GM06990 (cell line): Measurements from ENCODE around the gene DNAJC5.
"Not testable (repeated sequence)": the region's sequence is repeated elsewhere in the genome, so short reads cannot be mapped to it uniquely, and the experiment has no call there.

Source experiments
- DNase-seq: peaks from one replicate; pipeline ENCODE4 v3.0.0-alpha.2; 2011; ENCODE audit not compliant: insufficient read length; ENCODE audit errors: extremely low read depth
- H3K27me3 ChIP-seq: replicated peaks from 2 replicates; pipeline ENCODE4 v1.6.0; 2011; ENCODE audit warnings: low read length; ENCODE audit not compliant: control insufficient read depth, insufficient read depth
- H3K36me3 ChIP-seq: 2 replicates; pipeline ENCODE4 v1.5.1; 2011; ENCODE audit warnings: low read length; ENCODE audit not compliant: control insufficient read depth, insufficient read depth
- H3K4me3 ChIP-seq: replicated peaks from 2 replicates; pipeline ENCODE4 v1.5.1; 2011; ENCODE audit warnings: low read depth, mild to moderate bottlenecking, control low read depth, low read length
- TF ChIP-seq, protein P1 (sequence below): IDR thresholded peaks from 2 replicates; pipeline ENCODE4 v1.5.1; 2011; ENCODE audit warnings: low read length, control low read depth, mild to moderate bottlenecking, inconsistent platforms; ENCODE audit not compliant: insufficient read depth, poor library complexity, severe bottlenecking

The DNAJC5 gene

DNA sequence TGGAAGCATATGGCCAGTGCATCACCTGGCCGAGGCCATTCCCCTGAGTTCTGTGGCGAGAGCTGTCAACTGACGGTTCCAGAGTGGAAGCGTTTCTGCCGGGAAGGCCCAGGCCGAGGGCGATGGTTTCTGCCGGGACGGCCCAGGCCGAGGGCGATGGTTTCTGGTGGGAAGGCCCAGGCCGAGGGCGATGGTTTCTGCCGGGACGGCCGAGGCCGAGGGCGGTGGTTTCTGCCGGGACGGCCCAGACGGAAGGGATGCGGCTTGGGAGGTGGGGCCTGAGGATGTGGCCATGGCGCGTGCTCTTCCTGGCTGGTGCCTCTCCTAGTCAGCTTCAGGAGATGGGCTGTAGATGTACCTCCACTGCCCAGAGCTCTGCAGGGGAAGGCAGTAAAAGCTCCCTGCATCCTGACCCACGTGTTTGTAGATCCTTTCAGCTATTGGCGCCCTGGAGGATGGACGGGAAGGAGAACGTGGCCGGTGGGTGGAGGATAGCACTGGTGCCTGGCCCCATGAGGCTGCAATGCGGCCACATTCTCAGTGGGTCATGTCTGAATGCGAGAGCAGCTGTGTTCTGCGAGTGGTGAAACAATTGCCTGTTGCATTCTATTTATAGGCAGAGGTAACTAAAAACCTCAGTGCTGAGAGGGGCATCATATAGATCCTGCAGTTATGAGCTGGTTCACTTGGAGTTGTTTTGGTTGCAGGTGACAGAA, 17.0 kb upstream of the DNAJC5 start:
- DNase-seq: no peak
- Histone ChIP-seq H3K36me3 (peaks cover 37% of the 10 kb centered on the region), H3K27me3 (no peaks in the 10 kb centered on the region), H3K4me3 (no peak overlapping the region)
- TF ChIP-seq, protein P1, sequence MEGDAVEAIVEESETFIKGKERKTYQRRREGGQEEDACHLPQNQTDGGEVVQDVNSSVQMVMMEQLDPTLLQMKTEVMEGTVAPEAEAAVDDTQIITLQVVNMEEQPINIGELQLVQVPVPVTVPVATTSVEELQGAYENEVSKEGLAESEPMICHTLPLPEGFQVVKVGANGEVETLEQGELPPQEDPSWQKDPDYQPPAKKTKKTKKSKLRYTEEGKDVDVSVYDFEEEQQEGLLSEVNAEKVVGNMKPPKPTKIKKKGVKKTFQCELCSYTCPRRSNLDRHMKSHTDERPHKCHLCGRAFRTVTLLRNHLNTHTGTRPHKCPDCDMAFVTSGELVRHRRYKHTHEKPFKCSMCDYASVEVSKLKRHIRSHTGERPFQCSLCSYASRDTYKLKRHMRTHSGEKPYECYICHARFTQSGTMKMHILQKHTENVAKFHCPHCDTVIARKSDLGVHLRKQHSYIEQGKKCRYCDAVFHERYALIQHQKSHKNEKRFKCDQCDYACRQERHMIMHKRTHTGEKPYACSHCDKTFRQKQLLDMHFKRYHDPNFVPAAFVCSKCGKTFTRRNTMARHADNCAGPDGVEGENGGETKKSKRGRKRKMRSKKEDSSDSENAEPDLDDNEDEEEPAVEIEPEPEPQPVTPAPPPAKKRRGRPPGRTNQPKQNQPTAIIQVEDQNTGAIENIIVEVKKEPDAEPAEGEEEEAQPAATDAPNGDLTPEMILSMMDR: no peak

DNA sequence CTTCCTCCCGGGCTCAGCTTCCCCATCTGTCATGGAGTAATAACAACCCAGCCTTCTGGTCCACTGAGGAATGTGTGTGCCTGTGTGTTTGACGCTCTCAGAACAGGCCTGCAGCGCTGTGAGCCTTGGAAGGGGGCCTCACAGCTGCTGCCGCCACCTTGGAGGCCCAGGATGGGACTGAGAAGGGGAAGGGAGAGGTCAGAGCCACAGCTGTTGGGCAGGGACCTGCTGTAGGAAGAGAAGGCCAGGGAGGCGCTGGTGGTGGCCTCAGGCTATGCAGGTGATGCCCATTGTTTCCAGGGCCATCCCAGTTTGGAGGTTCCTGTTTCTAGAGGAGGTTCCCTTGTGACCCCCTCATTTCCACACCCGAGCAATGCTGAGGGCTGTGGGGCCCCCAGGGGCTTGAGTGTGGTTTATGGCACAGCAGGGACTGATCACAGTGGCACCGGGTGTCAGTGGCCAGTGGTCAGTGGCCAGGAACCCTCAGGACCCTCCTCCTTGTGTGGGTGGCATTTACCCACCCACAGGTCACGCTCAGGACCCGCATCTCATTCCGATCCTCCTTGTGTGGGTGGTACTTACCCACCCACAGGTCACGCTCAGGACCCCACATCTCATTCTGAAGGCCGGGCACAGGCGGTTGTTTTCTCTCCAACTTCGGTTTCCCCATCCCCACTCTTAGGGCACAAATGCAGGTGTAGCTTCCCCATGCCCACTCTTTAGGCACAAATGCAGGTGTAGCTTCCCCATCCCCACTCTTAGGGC, 15.8 kb upstream of the DNAJC5 start:
- TF ChIP-seq, protein P1: no peak
- H3K36me3 ChIP-seq: peaks cover 40% of the 10 kb centered on the region
- no peak overlapping the region for H3K4me3 ChIP-seq
- no peak for DNase-seq
- no peaks in the 10 kb centered on the region for H3K27me3 ChIP-seq

DNA sequence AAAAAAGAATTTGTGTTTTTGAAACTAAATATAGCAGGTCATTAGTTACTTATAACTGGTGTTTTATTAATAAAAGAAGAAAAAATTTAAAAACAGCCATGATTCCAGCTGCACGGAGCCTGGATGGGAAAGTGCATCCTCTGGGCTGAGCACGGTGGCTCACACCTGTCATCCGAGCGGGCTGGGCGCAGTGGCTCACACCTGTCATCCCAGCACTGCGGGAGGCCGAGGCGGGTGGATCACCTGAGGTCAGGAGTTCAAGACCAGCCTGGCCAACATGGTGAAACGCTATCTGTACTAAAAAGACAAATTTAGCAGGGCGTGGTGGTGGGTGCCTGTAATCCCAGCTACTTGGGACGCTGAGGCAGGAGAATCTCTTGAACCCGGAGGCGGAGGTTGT, 14.0 kb upstream of the DNAJC5 start:
- DNase-seq, H3K27me3 ChIP-seq, H3K4me3 ChIP-seq: not testable (repeated sequence)
- H3K36me3 ChIP-seq: peaks cover 38% of the 10 kb centered on the region

DNA sequence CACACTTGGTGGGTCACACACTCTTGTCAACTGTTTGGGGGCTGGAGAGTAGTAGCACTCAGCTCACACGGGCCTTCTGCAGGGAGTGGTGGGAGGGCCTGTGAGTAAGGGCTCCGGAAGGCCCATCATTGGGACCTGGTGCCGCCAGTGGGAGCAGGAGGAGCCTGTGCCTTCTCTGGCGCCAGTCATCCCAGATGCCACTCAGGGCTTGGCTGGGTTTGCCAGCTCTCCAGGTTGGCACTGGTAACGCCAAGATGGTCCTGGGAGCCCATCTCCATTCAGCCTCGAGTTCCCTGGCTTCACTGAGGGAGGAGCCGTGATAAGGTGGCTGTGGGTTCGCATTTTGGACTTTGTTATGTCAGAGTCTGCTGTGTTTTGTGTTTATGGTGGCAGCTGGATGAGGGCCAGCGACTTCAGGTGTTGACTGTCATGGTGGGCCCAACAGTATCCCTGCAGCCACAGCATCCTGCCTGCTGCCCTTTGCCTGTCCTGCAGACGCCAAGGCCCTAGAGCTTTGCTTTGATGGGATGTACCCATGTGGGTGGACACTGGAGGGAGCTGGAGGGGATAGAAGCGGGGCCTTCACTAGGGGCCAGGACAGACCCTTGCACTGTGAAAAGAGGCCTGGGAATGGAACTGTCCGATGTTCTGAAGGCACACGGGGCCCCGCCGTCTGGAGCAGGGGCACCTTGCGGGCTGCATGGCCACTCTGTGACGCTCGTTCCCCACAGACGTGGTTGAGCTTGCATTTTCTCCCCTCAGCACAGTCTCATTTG, 13.3 kb upstream of the DNAJC5 start:
- TF ChIP-seq, protein P1: no peak
- no peak overlapping the region for H3K4me3 ChIP-seq
- no peaks in the 10 kb centered on the region for H3K27me3 ChIP-seq
- no peak for DNase-seq
- H3K36me3 ChIP-seq: peaks cover 39% of the 10 kb centered on the region

DNA sequence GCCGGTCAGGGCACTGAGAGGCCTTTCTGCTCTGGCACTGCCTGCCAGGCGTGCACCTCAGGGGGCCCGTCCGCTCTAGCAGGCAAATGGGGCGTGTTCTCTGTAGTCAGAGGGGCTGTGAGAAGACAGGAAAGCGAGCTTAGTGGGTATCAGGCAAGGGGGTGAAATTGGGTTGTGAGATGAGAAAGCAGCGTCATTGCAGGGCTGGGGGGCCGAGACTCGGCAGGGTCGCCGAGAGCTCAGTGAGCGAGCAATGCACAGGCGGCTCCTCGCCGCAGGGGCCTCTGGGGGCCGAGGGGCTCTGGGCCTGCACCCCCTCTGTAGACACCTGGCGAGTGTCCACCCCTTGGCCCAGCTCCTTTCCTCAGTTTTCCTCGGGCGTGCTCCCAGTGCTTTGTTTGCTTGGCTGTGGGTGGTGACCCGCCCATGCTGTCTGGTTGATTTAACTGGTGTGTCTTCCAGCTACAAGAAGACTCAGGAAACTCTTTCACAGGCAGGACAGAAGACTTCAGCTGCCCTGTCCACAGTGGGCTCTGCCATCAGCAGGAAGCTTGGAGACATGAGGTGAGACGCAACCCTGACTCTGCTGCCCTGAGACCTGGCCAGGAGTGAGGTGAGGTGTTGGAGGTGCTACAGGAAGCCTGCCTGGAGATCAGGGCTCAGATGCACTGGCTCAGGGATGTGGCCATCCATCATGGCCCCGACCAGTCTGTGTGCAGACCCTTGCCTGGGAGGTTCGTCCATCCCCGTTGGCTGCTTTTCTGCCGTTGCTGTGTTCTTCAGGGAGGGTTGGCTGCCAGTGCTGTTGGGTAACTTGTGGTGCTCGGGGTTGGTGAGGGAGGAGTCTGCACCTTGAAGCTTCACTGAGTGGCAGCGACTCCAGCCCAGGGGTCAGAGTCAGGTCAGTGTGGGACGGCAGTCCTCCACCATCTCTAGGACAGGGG, 12.4 kb upstream of the DNAJC5 start:
- H3K36me3 ChIP-seq: peaks cover 39% of the 10 kb centered on the region
- no peak for DNase-seq
- TF ChIP-seq, protein P1: no peak
- H3K4me3 ChIP-seq: no peak overlapping the region
- no peaks in the 10 kb centered on the region for H3K27me3 ChIP-seq
